Measurements from ENCODE around the gene NRP1. TPM values are rescaled to one million over a fixed set of nuclear protein-coding genes. Genes with fewer than 3 reads are reported as not detected.

Gene NRP1
- total RNA-seq, 2 donors from 2014 or later, result 0.33 to 1.5 TPM

DNA sequence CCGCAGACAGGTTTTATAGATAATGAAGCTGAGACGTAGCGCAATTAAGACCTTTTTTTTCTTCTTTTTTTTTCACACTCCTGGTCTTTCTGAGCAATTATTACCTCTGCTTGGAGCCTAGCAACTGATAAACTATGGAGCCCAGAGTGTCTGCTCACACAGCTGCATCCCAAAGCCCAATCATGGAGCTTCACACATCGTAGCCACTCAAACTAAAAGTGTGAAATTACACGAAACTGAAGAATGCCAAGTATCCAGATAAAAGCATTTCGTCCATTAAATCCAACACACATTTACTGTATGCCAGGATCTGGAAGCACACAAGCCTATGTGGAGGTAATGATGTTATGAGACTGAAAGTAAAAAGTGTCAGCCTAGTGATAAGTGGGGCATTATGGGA lies 97.6 kb downstream of the NRP1 start:
- Mint-ChIP-seq H3K36me3 (no peaks in the 10 kb centered on the region), H3K4me3 (no peak overlapping the region), H3K9me3 (no peaks in the 10 kb centered on the region), H3K27me3 (peaks cover 4 to 20% of the 10 kb centered on the region in 2 donors), H3K4me1 (ENCODE audit: low read depth in 2 of 2) (no peaks in the 10 kb centered on the region), H3K27ac (no peak overlapping the region)
- ATAC-seq, result no peak
- no peak for DNase-seq (ENCODE audit: low spot score)

DNA sequence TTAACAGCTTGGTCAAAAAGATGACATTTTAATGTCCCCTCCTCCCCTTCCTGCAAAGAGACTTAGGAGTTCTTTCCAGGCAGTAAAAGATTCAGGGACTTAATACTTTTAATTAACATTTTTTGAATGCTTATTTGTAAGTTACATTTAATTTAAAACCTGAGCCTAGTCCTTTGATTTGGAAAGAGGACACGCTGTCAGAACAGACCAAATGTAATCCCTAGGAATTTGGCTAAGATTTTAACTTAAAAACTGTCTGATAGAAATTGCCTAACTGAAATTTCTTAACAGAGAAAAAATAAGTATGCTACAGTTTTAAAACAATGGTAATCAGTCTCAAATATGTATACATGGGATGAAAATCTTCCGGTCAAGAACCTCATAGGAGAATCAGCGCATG lies 98.5 kb downstream of the NRP1 start:
- Mint-ChIP-seq H3K9me3 (no peaks in the 10 kb centered on the region), H3K4me3 (no peak overlapping the region), H3K27me3 (peaks cover 4 to 20% of the 10 kb centered on the region in 2 donors), H3K4me1 (ENCODE audit: low read depth in 2 of 2) (no peaks in the 10 kb centered on the region), H3K27ac (no peak overlapping the region), H3K36me3 (no peaks in the 10 kb centered on the region)
- DNase-seq (ENCODE audit: low spot score), result no peak
- ATAC-seq, result no peak

DNA sequence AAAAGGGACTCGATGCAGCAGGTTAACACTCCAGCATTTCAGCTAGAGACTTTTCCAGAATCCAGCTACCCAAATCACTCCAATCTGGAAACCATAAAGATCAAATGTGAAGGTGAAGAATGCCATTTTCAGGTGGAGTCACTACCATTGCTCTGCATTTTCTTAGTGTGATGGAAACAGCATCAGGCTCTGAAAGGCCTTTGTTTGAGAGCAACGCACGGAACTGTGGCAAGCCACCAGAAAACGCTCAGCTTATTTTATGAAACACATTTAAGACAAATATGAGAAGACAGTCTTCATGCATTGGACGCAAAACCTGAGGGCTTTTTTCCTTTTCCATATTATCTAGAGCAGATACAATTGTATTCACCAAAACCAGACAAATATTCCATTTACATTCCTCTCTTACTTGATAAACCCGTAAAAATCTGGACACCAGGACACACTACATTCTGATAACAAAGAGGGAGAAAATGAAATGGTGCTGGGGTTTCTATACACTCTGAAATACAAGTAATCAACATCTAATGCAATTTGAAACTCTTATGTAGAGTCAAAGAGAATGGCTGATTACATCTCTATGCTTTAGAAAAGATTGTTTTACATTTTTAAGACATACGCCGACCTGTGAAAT lies 99.1 kb downstream of the NRP1 start:
- Mint-ChIP-seq H3K36me3 (no peaks in the 10 kb centered on the region), H3K4me3 (no peak overlapping the region), H3K9me3 (no peaks in the 10 kb centered on the region), H3K27me3 (peaks cover 4 to 15% of the 10 kb centered on the region in 2 donors), H3K27ac (no peak overlapping the region), H3K4me1 (ENCODE audit: low read depth in 2 of 2) (no peaks in the 10 kb centered on the region)
- DNase-seq (ENCODE audit: low spot score), result no peak
- no peak for ATAC-seq

DNA sequence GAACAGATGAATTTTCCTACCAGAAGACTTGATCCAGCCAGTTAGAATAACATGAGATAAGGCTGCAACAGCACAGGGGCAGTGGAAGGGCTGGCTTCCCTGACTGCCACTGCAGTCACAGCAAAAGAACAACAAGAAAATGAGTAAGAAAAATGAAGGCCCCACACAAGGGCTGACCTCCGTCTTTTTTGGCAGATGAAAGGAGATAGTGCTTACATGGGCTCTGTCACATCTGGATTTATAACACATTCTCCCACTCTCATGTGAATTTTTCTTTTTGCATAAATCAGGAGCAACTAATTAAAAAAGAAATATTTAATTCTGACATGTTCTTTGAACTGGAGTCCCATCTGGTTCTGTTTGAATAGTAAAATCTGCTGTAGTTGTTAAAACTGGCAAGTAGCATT lies 99.6 kb downstream of the NRP1 start:
- Mint-ChIP-seq H3K36me3 (no peaks in the 10 kb centered on the region), H3K27me3 (peaks cover 4 to 13% of the 10 kb centered on the region in 2 donors), H3K9me3 (no peaks in the 10 kb centered on the region), H3K4me3 (no peak overlapping the region), H3K4me1 (ENCODE audit: low read depth in 2 of 2) (no peaks in the 10 kb centered on the region), H3K27ac (no peak overlapping the region)
- ATAC-seq (no peak), DNase-seq (ENCODE audit: low spot score) (no peak)

DNA sequence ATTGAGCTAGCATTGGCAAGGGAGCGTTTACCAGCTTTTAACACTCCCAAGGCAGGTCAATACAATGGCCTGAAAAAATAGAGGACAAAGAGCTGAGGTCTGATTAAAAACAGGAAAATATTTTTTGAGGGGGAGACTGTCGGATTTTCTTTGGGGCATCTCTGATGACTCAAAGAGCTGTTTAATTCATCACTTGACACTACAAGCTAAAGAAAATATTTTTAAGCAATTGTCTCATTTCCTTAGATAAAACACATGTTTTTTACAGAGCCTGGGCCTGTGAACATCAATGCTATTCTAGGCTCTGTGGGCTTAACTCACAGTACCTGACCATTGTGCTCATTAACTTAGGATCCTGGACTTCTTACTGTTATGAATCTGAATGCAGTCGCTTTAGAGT lies 100.8 kb downstream of the NRP1 start:
- Mint-ChIP-seq H3K27ac (no peak overlapping the region), H3K4me1 (ENCODE audit: low read depth in 2 of 2) (no peaks in the 10 kb centered on the region), H3K27me3 (peaks cover 0 to 8% of the 10 kb centered on the region in 2 donors), H3K9me3 (no peaks in the 10 kb centered on the region), H3K36me3 (no peaks in the 10 kb centered on the region), H3K4me3 (no peak overlapping the region)
- no peak for DNase-seq (ENCODE audit: low spot score)
- no peak for ATAC-seq

DNA sequence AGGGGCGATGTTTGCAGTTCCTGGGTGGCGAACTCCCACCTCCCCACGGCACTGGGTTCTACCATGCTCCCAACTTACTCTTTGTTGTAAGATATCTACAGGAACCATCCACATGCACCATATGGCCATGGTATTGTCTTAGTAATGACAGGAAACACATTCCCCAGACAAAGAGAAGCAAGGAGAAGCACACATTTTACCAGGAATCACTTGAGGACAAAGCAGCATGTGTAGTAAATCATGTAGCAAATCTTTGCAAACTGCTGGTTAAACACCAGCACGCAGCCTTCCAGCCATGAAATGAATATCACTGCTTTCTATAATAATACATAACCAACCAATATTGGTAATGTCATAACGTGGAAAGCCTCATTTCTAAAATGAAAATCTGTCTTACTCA lies 101.2 kb downstream of the NRP1 start:
- DNase-seq (ENCODE audit: low spot score) (no peak), ATAC-seq (no peak)
- peaks cover 0 to 8% of the 10 kb centered on the region in 2 donors for H3K27me3 Mint-ChIP-seq
- H3K4me3 Mint-ChIP-seq, result no peak overlapping the region
- H3K36me3 Mint-ChIP-seq, result no peaks in the 10 kb centered on the region
- H3K9me3 Mint-ChIP-seq, result no peaks in the 10 kb centered on the region
- H3K4me1 Mint-ChIP-seq (ENCODE audit: low read depth in 2 of 2), result no peaks in the 10 kb centered on the region
- H3K27ac Mint-ChIP-seq, result no peak overlapping the region

DNA sequence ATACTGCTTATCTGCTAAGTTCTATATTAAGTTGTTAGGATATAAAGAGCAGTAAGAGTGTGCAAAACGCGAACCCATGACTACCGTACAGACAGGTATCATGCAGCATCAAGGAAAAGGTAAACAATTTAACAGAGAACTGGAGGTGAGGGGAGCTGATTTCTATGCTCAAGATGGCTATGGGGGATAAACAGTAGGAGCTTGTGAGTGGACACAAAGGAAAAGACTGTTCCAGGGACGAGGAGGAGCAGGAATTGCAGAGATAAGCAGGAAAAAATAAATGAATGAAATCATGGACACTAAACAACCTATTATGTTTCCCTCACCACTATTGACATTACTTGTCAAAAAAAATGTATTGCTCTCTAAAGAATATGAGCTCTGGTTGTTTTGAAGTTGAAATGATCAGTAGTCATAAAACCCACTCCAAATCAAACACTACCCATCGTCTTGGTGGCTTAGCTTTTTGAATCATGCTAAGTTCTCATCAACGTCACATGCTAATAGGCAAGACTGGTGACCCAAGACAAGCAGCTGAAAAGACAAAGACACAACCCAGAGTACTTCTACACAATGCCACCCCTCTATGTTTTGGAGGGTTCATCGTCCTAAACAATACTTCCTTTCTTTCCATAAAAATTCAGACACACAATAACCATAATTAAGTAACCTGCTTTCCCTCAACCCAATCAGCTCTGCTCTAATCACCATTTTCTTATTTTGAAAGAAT lies 102.7 kb downstream of the NRP1 start:
- Mint-ChIP-seq H3K36me3 (no peaks in the 10 kb centered on the region), H3K4me3 (no peak overlapping the region), H3K27me3 (peaks cover 0 to 8% of the 10 kb centered on the region in 2 donors), H3K9me3 (no peaks in the 10 kb centered on the region), H3K27ac (no peak overlapping the region), H3K4me1 (ENCODE audit: low read depth in 2 of 2) (no peaks in the 10 kb centered on the region)
- no peak for DNase-seq (ENCODE audit: low spot score)
- ATAC-seq, result no peak

DNA sequence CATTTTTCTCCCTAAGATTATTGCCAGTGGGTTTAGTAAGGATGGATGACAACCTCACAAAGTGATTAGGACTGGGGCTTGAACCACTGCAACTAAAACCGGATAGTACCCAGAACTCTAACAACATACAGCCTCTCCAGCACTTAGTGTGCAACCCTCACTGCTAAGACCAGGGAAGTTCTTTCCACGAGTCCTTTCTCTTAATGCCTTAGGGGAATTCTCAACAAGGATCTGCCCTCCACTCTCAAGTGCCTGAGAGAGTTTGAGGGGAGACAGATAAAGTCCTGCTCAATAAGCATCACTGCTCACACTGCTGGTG lies 104.6 kb downstream of the NRP1 start:
- Mint-ChIP-seq H3K9me3 (no peaks in the 10 kb centered on the region), H3K36me3 (no peaks in the 10 kb centered on the region), H3K4me3 (no peak overlapping the region), H3K27ac (no peak overlapping the region), H3K4me1 (ENCODE audit: low read depth in 2 of 2) (no peaks in the 10 kb centered on the region), H3K27me3 (peaks cover 5 to 11% of the 10 kb centered on the region in 2 donors)
- DNase-seq (ENCODE audit: low spot score), result no peak
- ATAC-seq, result no peak

DNA sequence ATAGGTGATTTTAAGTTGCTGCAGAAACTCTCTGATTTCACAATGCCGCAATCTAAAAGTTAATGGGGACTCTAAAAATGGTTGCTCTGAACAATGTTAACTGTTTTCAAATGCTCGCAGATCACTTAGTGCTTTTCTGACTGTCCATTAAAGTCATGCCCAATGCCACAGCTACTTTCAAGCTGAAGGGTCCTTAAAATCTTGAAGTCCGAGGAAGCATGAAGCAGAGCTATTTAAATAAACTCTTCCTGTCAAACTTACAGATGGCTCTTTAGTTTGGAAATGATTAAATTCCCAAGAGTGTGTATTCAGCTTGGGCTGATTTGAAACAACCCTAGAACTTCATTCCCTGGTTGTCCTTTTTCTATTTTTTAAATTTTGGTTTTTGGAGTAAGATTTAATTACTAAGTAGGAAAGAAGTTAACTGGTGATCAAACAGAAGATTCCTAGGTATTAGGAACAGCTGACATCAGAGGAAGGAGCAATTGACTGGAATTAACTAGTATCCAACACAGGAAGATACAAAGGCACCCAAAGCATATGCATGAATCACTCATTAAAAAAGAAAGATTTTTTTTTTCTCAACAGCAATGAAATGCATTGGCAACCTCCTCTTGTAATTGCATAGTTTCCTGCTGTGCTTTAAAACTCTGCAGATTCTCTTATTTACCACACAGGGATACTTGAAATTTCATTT lies 105.1 kb downstream of the NRP1 start:
- H3K27ac Mint-ChIP-seq, result no peak overlapping the region
- no peak overlapping the region for H3K4me3 Mint-ChIP-seq
- H3K9me3 Mint-ChIP-seq, result no peaks in the 10 kb centered on the region
- ATAC-seq (no peak), DNase-seq (ENCODE audit: low spot score) (no peak)
- H3K36me3 Mint-ChIP-seq, result no peaks in the 10 kb centered on the region
- no peaks in the 10 kb centered on the region for H3K4me1 Mint-ChIP-seq (ENCODE audit: low read depth in 2 of 2)
- H3K27me3 Mint-ChIP-seq, result peaks cover 5 to 17% of the 10 kb centered on the region in 2 donors

DNA sequence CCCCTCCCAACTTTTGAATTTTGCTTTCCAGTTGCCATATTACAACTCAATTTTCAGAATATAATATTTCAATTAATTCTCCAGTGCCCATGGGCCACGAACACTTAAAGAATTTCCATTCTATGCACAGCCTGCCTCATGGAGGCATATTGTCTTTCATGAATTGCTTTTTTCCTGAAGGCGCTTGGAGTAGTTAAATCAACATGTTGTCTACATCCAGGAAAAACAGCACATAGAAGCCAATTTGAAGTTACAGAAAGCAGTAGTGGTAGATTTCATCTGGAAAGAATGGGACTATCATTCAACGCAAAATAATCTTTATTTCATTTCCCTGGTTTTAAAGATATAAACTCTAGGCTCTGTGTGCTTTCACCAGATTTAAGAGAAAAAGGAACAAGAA lies 106.0 kb downstream of the NRP1 start:
- peaks cover 9 to 17% of the 10 kb centered on the region in 2 donors for H3K27me3 Mint-ChIP-seq
- no peak for ATAC-seq
- H3K27ac Mint-ChIP-seq, result no peak overlapping the region

DNA sequence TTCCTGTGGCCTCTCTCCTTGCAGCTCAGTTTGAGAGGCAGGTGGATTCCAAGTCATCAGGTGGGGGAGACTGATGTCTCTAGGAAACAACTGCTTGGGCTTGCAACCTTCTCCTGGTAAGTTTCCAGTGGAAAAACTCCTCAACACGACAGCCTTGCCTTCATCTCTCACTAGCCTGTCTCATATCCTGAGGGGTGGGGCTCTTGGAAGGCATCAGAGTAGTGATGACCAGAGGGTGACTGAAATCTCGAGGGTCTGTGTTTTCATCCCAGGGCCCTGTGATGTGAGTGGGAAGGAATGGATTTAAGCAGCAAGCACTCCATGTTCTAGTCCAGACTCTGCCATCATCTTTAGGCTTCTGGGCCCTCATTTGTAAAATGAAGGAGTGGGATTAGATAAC lies 107.0 kb downstream of the NRP1 start:
- no peak for ATAC-seq
- Mint-ChIP-seq H3K4me3 (no peak overlapping the region), H3K36me3 (no peaks in the 10 kb centered on the region), H3K27me3 (peaks cover 9 to 10% of the 10 kb centered on the region in 2 donors), H3K4me1 (ENCODE audit: low read depth in 2 of 2) (no peaks in the 10 kb centered on the region), H3K9me3 (no peaks in the 10 kb centered on the region), H3K27ac (no peak overlapping the region)
- DNase-seq (ENCODE audit: low spot score), result no peak

More for the DNA sequence above, 106.0 kb downstream of the NRP1 start:
- Mint-ChIP-seq H3K9me3 (no peaks in the 10 kb centered on the region), H3K36me3 (no peaks in the 10 kb centered on the region), H3K4me3 (no peak overlapping the region), H3K4me1 (ENCODE audit: low read depth in 2 of 2) (no peaks in the 10 kb centered on the region)
- no peak for DNase-seq (ENCODE audit: low spot score)

DNA sequence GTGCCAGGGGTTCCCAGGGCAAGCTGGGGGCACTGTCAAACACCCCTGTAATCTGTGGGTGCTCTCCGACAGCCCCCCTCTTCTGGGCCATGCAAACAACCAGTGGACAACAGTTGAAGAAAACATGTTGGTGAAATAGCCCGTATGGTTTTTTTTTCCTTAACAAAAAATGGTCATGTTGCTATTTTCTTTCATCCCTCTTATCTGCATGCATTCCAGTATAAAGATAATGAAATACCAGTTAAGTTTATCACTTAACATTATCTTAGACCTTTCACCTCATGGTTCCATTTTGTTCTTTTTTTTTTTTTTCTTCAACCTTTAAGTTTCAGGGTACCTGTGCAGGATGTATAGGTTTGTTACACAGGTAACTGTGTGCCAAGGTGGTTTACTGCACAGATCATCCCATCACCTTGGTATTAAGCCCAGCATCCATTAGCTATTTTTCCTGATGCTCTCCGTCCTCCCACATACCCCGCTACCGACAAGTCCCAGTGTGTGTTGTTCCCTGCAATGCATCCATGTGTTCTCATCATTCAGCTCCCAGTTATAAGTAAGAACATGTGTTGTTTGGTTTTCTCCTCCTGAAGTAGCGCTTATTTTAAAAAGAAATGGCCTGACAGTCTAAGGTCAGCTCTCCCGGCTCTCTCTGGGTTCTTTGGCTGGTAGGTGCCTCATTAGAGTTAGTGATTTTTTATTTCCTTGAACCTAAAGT lies 110.1 kb downstream of the NRP1 start:
- Mint-ChIP-seq H3K4me3 (no peak overlapping the region), H3K36me3 (no peaks in the 10 kb centered on the region), H3K9me3 (no peaks in the 10 kb centered on the region), H3K27ac (no peak overlapping the region), H3K27me3 (peaks cover 9 to 10% of the 10 kb centered on the region in 2 donors), H3K4me1 (ENCODE audit: low read depth in 2 of 2) (no peaks in the 10 kb centered on the region)
- ATAC-seq (no peak), DNase-seq (ENCODE audit: low spot score) (no peak)

DNA sequence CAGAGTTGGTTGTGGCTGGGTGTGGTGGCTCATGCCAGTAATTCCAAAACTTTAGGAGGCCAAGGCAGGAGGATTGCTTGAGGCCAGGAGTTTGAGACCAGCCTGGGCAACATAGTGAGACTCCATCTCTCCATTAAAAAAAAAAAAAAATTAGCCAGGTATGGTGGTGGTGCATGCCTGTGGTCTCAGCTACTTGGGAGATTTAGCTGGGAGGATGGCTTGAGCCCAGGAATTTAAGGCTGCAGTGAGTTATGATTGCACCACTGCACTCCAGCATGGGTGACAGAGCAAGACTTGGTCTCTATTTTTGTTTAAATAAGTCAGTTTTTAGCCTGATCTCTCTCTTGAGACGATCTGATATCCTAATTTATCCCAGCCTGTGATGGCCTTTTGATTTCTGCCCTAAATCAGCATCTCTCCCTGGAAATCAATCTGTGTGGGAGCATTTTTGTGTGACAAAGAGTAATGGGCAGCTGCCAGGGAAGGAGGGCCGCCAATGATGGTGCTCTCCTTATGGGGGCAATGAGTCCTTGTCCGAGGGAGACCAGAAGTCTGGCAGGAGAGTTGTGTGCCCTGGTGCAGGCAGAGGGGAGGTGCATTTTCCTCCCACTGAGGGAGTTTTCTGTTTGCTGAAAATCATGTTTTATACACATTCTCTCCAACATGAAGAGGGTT lies 111.0 kb downstream of the NRP1 start:
- Mint-ChIP-seq H3K4me1 (ENCODE audit: low read depth in 2 of 2) (no peaks in the 10 kb centered on the region), H3K9me3 (no peaks in the 10 kb centered on the region), H3K27me3 (peaks cover 9 to 10% of the 10 kb centered on the region in 2 donors), H3K4me3 (no peak overlapping the region), H3K36me3 (no peaks in the 10 kb centered on the region), H3K27ac (no peak overlapping the region)
- no peak for DNase-seq (ENCODE audit: low spot score)
- no peak for ATAC-seq

All from natural killer cell treated with Interleukin-12 subunit alpha and Interleukin-12 subunit beta and Interleukin-15 and Interleukin-18, amount 100 ng/mL, for 72 hours (primary cell).